ENCODE measurements around the gene SEMG2. TPM values are rescaled to one million over a fixed set of nuclear protein-coding genes. Genes with fewer than 3 reads are reported as not detected.
A peak's percentile ranks its signal among the peaks of the same experiment; 100 is the strongest.

The SEMG2 gene
- total and polyA plus RNA-seq, 2 of the 13 experiments (the other 11 are each of a cell fraction or from before 2014, with no cell fraction given), result not detected

DNA sequence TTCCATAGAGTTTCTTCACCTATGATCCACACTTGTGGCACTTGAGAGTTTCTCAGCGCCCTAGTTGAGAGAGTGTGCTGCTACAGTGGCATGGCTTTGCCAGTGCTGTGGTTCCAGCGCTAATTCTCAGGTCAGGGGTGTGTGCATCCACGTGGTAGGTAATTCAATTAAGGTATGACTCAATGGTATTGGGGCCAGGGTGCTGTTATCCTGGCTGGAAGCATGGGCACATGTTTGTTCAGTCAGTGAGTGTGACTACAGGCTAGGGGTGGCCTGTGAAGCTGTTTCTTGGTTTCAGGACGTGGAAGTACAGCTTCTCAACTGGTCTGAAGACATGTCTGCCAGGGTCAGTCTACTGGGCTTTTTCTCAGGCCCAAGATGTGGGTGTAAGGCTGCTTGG, 3.0 kb upstream of the SEMG2 start:
- H3K4me1 ChIP-seq (ENCODE audit: insufficient read depth, low read length), result no peaks in the 10 kb centered on the region
- no peaks in the 10 kb centered on the region for H3K79me2 ChIP-seq (ENCODE audit: insufficient read depth, low read length)
- H2AFZ ChIP-seq (ENCODE audit: low read length), result no peak overlapping the region
- no peak overlapping the region for H3K4me3 ChIP-seq (replicated peaks in 1 of 3; ENCODE audit: insufficient read depth in 1 of 3, low read depth in 2 of 3, low read length in 3 of 3)
- peaks cover 2 to 8% of the 10 kb centered on the region in 2 experiments; a peak in 2 of 5 replicates for H3K27me3 ChIP-seq (ENCODE audit: control insufficient read depth in 1 of 2, insufficient read depth in 2 of 2, low read length in 2 of 2)
- no peak for FAIRE-seq
- no peaks in the 10 kb centered on the region for H4K20me1 ChIP-seq (ENCODE audit: insufficient read depth, low read length)
- WGBS (ENCODE audit: low lambda C conversion rate), result 3% methylated on average over 4 of the region's 4 CpGs
- H3K9ac ChIP-seq (ENCODE audit: insufficient read depth, low read depth, low read length), result no peak overlapping the region
- BruUV-seq (replicated peaks), result no TSS peak
- intact Hi-C loops (cut with micrococcal nuclease; ENCODE audit: unreplicated experiment), result no loop called here
- TF ChIP-seq ZFP36L2 (CRISPR knock-in tag; IDR thresholded peaks at IDR 0.05), result no peak
- TF ChIP-seq, protein P1, sequence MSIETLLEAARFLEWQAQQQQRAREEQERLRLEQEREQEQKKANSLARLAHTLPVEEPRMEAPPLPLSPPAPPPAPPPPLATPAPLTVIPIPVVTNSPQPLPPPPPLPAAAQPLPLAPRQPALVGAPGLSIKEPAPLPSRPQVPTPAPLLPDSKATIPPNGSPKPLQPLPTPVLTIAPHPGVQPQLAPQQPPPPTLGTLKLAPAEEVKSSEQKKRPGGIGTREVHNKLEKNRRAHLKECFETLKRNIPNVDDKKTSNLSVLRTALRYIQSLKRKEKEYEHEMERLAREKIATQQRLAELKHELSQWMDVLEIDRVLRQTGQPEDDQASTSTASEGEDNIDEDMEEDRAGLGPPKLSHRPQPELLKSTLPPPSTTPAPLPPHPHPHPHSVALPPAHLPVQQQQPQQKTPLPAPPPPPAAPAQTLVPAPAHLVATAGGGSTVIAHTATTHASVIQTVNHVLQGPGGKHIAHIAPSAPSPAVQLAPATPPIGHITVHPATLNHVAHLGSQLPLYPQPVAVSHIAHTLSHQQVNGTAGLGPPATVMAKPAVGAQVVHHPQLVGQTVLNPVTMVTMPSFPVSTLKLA (IDR thresholded peaks at IDR 0.05), result 0 out of 2 replicates have a peak, but pooled peaks have one; percentile 15
- TF ChIP-seq, protein P2, sequence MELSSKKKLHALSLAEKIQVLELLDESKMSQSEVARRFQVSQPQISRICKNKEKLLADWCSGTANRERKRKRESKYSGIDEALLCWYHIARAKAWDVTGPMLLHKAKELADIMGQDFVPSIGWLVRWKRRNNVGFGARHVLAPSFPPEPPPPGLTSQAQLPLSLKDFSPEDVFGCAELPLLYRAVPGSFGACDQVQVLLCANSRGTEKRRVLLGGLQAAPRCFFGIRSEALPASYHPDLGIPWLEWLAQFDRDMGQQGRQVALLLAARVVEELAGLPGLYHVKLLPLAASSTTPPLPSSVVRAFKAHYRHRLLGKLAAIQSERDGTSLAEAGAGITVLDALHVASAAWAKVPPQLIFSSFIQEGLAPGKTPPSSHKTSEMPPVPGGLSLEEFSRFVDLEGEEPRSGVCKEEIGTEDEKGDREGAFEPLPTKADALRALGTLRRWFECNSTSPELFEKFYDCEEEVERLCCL (CRISPR knock-in tag; IDR thresholded peaks at IDR 0.05; ENCODE audit: borderline replicate concordance), result no peak
- H3K36me3 ChIP-seq (replicated peaks in 1 of 2; ENCODE audit: control insufficient read depth in 1 of 2, insufficient read depth in 2 of 2, low read length in 2 of 2), result no peaks in the 10 kb centered on the region
- DNase-seq (ENCODE audit: low spot score), result no peak
- POLR2A ChIA-PET, result no interaction called here
- H3K9me3 ChIP-seq (ENCODE audit: low read length), result no peaks in the 10 kb centered on the region
- CTCF ChIA-PET (ENCODE audit: low intra/inter-chr PET ratio, low total read pairs), result no interaction called here
- H3K4me2 ChIP-seq (ENCODE audit: low read depth, low read length), result no peak overlapping the region
- no peak overlapping the region for H3K27ac ChIP-seq (ENCODE audit: extremely low read length, insufficient read depth, low read length)
- ATAC-seq, result no peak
- in situ Hi-C loops (cut with HindIII; ENCODE audit: extremely low pct_ligation_motif_present, low pct_unique_long_range_greater_than_20kb), result no loop called here

DNA sequence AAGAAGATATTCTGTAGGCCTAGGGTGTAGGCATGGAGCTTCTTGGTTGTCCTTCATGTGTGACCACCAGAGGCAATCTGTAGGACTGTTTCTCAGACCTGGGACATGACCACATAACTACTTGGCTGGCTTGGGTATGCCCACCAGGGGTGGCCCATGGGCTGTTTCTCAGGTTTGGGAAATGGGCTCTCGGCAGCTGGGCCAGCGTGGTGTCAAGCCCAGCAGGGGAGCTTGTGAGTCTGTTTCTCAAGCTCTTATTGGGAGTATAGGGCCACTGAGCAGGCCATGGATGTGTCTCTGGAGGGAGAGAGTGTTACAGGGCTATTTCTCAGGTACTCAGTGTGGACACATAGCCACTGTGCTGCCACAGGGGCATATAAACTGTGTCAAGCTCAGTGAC, 2.5 kb upstream of the SEMG2 start:
- in situ Hi-C loops (cut with HindIII; ENCODE audit: extremely low pct_ligation_motif_present, low pct_unique_long_range_greater_than_20kb), result no loop called here
- WGBS (ENCODE audit: low lambda C conversion rate), result no CpG with 5 or more reads among the region's 2 CpGs
- BruUV-seq (replicated peaks), result no TSS peak
- FAIRE-seq (no peak), ATAC-seq (peak; percentile 37; the same call in 2 of the 3 replicates), DNase-seq (ENCODE audit: low spot score) (no peak)
- H3K9me3 ChIP-seq (ENCODE audit: low read length), result no peaks in the 10 kb centered on the region
- no peaks in the 10 kb centered on the region for H3K4me1 ChIP-seq (ENCODE audit: insufficient read depth, low read length)
- H2AFZ ChIP-seq (ENCODE audit: low read length), result no peak overlapping the region
- H4K20me1 ChIP-seq (ENCODE audit: insufficient read depth, low read length), result no peaks in the 10 kb centered on the region
- no peaks in the 10 kb centered on the region for H3K79me2 ChIP-seq (ENCODE audit: insufficient read depth, low read length)
- intact Hi-C loops (cut with micrococcal nuclease; ENCODE audit: unreplicated experiment), result no loop called here
- ChIA-PET POLR2A (no interaction called here), CTCF (ENCODE audit: low intra/inter-chr PET ratio, low total read pairs) (no interaction called here)
- H3K4me3 ChIP-seq (replicated peaks in 1 of 3; ENCODE audit: insufficient read depth in 1 of 3, low read depth in 2 of 3, low read length in 3 of 3), result no peak overlapping the region
- H3K4me2 ChIP-seq (ENCODE audit: low read depth, low read length), result no peak overlapping the region
- TF ChIP-seq CBFB (CRISPR knock-in tag; IDR thresholded peaks at IDR 0.05), result no peak
- TF ChIP-seq, protein P3, sequence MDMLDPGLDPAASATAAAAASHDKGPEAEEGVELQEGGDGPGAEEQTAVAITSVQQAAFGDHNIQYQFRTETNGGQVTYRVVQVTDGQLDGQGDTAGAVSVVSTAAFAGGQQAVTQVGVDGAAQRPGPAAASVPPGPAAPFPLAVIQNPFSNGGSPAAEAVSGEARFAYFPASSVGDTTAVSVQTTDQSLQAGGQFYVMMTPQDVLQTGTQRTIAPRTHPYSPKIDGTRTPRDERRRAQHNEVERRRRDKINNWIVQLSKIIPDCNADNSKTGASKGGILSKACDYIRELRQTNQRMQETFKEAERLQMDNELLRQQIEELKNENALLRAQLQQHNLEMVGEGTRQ (IDR thresholded peaks at IDR 0.05; ENCODE audit: low read depth, low read length), result no peak
- TF ChIP-seq, protein P3 (CRISPR knock-in tag; IDR thresholded peaks at IDR 0.05; ENCODE audit: borderline replicate concordance), result no peak
- TF ChIP-seq TBX2 (CRISPR knock-in tag; IDR thresholded peaks at IDR 0.05; ENCODE audit: borderline replicate concordance), result no peak
- H3K27ac ChIP-seq (ENCODE audit: extremely low read length, insufficient read depth, low read length), result no peak overlapping the region
- H3K36me3 ChIP-seq (replicated peaks in 1 of 2; ENCODE audit: control insufficient read depth in 1 of 2, insufficient read depth in 2 of 2, low read length in 2 of 2), result no peaks in the 10 kb centered on the region
- H3K9ac ChIP-seq (ENCODE audit: insufficient read depth, low read depth, low read length), result no peak overlapping the region
- H3K27me3 ChIP-seq (ENCODE audit: control insufficient read depth in 1 of 2, insufficient read depth in 2 of 2, low read length in 2 of 2), result peaks cover 2 to 8% of the 10 kb centered on the region in 2 experiments; a peak in 2 of 5 replicates
